22Rv1 (cell line): ENCODE measurements around the gene MEF2C.

Source experiments
- ZFX ChIP-seq: fragments of 450-650 bp; IDR thresholded peaks from 2 replicates; pipeline ENCODE4 v1.6.1; 2017; ENCODE audit warnings: antibody characterized with exemption, borderline replicate concordance
- TF ChIP-seq, protein P1 (sequence below): fragments of 450-650 bp; IDR thresholded peaks from 2 replicates; pipeline ENCODE4 v1.5.1; 2017; ENCODE audit warnings: mild to moderate bottlenecking

GRCh38 chr5:88886252-88886651, 3.3 kb upstream of the MEF2C start:
- TF ChIP-seq, protein P1, sequence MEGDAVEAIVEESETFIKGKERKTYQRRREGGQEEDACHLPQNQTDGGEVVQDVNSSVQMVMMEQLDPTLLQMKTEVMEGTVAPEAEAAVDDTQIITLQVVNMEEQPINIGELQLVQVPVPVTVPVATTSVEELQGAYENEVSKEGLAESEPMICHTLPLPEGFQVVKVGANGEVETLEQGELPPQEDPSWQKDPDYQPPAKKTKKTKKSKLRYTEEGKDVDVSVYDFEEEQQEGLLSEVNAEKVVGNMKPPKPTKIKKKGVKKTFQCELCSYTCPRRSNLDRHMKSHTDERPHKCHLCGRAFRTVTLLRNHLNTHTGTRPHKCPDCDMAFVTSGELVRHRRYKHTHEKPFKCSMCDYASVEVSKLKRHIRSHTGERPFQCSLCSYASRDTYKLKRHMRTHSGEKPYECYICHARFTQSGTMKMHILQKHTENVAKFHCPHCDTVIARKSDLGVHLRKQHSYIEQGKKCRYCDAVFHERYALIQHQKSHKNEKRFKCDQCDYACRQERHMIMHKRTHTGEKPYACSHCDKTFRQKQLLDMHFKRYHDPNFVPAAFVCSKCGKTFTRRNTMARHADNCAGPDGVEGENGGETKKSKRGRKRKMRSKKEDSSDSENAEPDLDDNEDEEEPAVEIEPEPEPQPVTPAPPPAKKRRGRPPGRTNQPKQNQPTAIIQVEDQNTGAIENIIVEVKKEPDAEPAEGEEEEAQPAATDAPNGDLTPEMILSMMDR = no peak
- TF ChIP-seq ZFX = no peak
